Kidney tubule cell (primary cell): ENCODE measurements around the gene NDFIP2.
"Not testable (repeated sequence)": the region's sequence is repeated elsewhere in the genome, so short reads cannot be mapped to it uniquely, and the experiment has no call there.

Experiments
- DNase-seq: peaks from one replicate; pipeline ENCODE4 v3.0.0-alpha.2; 2018; ENCODE audit warnings: low spot score

The NDFIP2 gene

GRCh38 chr13:79600146-79600545 lies 119.2 kb downstream of the NDFIP2 start:
- not testable (repeated sequence) for DNase-seq

GRCh38 chr13:79602936-79603335 lies 122.0 kb downstream of the NDFIP2 start:
- DNase-seq = no peak

- DNase-seq = no peak
These were observed 123.8 kb downstream of the NDFIP2 start for GRCh38 chr13:79604752-79605151.
